RWPE2 (cell line): ENCODE measurements around the gene ARL14EP.

Source experiments
- ATAC-seq: fragments of 200-7000 bp; cut with Tn5 transposase; 3 replicates; pipeline ENCODE4 v1.9.1; 2021; ENCODE audit warnings: low read depth
- DNase-seq: peaks from one replicate; pipeline ENCODE4 v3.0.0-alpha.2; 2020; ENCODE audit warnings: low spot score
- H3K27ac ChIP-seq: fragments of 450-650 bp; 2 replicates; pipeline ENCODE4 v1.5.1; 2017; ENCODE audit warnings: mild to moderate bottlenecking; ENCODE audit not compliant: poor library complexity, severe bottlenecking
- H3K27me3 ChIP-seq: fragments of 250-450 bp; sonication (Bioruptor Pico); 2 replicates; pipeline ENCODE4 v1.5.1; 2021; ENCODE audit warnings: mild to moderate bottlenecking, moderate library complexity; ENCODE audit not compliant: insufficient read depth, poor library complexity, severe bottlenecking
- H3K36me3 ChIP-seq: fragments of 250-450 bp; sonication (Bioruptor Pico); 2 replicates; pipeline ENCODE4 v1.5.1; 2020; ENCODE audit warnings: low read depth, mild to moderate bottlenecking, moderate library complexity
- H3K4me1 ChIP-seq: fragments of 250-450 bp; sonication (Bioruptor Pico); 2 replicates; pipeline ENCODE4 v1.5.1; 2021; ENCODE audit warnings: mild to moderate bottlenecking, moderate library complexity; ENCODE audit not compliant: insufficient read depth, poor library complexity, severe bottlenecking
- H3K4me3 ChIP-seq: fragments of 250-450 bp; sonication (Bioruptor Pico); 2 replicates; pipeline ENCODE4 v1.5.1; 2021; ENCODE audit warnings: mild to moderate bottlenecking, moderate library complexity; ENCODE audit not compliant: severe bottlenecking
- H3K9me3 ChIP-seq: fragments of 250-450 bp; sonication (Bioruptor Pico); 2 replicates; pipeline ENCODE4 v1.5.1; 2021; ENCODE audit warnings: mild to moderate bottlenecking, moderate library complexity; ENCODE audit not compliant: severe bottlenecking
- TF ChIP-seq, protein P1 (sequence below): fragments of 450-650 bp; IDR thresholded peaks from one replicate; pipeline ENCODE4 v1.5.1; 2017; ENCODE audit warnings: mild to moderate bottlenecking, moderate library complexity; ENCODE audit not compliant: poor library complexity, severe bottlenecking

ARL14EP gene

DNA sequence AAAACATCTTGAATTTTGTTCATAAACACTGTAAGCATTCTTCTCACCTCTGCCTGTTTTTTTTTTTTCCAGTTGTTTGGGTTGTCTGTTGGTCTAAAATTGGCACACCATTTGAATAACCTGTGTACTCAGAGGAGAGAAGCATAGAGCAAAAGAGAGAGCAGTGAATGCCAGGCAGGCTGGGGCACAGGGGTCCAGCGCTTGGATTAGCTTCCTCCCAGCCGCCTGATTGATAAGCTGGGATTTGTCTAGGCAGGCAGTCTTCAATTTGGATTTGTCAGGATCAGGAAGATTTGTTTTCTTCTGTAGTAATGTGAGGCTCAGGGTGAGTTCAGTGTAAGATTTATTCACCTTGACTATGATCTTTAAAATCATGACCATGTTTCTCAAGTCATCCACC is 59.0 kb downstream of the ARL14EP start:
- ATAC-seq, result no peak
- TF ChIP-seq, protein P1, sequence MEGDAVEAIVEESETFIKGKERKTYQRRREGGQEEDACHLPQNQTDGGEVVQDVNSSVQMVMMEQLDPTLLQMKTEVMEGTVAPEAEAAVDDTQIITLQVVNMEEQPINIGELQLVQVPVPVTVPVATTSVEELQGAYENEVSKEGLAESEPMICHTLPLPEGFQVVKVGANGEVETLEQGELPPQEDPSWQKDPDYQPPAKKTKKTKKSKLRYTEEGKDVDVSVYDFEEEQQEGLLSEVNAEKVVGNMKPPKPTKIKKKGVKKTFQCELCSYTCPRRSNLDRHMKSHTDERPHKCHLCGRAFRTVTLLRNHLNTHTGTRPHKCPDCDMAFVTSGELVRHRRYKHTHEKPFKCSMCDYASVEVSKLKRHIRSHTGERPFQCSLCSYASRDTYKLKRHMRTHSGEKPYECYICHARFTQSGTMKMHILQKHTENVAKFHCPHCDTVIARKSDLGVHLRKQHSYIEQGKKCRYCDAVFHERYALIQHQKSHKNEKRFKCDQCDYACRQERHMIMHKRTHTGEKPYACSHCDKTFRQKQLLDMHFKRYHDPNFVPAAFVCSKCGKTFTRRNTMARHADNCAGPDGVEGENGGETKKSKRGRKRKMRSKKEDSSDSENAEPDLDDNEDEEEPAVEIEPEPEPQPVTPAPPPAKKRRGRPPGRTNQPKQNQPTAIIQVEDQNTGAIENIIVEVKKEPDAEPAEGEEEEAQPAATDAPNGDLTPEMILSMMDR, result no peak
- Histone ChIP-seq H3K27ac (no peak overlapping the region), H3K9me3 (no peaks in the 10 kb centered on the region), H3K4me1 (peaks cover 10% of the 10 kb centered on the region), H3K27me3 (no peaks in the 10 kb centered on the region), H3K4me3 (no peak overlapping the region), H3K36me3 (no peaks in the 10 kb centered on the region)
- DNase-seq, result no peak
